OCI-LY3 (cell line): ENCODE data around the gene MYL2.

Experiments used
- EZH2phosphoT487 ChIP-seq: fragments of 200-600 bp; shearing (Covaris generic); IDR thresholded peaks from 2 replicates; pipeline ENCODE4 v1.6.1; 2018; ENCODE audit warnings: antibody characterized with exemption, mixed run types, low read depth
- TF ChIP-seq, protein P1 (sequence below): fragments of 200-600, 300-600 bp; sonication (generic); IDR thresholded peaks from 2 replicates; pipeline ENCODE4 v1.5.1; 2014; ENCODE audit warnings: antibody characterized with exemption, low read length, low read depth

DNA sequence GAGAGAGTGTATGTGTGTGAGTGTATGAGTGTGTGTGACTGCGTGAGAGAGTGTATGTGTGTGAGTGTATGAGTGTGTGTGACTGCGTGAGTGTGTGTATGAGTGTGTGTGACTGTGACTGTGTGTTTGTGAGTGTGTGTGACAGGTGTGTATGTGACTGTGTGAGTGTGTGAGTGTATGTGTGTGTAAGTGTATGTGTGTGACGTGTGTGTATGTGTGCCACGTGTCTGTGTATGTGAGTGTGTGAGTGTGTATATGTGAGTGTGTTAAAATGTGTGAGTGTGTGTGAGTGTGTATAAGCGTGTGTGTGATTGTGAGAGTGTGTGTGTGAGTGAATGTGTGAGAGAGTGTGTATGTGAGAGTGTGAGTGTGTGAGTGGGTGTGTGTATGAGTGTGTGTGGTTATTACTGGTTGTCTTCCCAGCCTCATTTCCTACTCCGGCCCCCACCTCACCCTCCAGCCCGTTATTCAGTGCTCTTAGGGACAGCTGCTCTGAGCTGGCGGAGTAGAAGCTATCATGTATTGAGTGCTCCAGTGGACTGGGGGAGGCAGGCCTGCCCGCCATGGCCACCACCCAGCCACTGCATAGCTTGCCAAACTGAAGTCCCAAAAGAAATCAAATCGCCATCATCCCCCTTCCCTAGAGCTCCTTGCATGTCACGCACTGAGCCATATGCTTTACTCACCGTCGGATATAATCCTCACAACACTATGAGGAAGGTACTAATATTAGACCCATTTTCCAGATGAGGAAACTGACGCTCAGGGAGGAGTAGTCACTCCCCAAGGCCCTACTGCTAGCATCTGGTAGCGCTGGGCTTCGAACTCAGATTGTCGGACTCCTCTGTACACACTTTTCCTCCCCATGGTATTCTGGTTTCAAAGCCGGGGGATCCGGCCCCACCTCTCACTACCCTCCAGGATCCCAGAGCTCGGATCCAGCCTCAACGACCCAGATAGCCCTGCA lies 10.3 kb upstream of the MYL2 start:
- TF ChIP-seq, protein P1, sequence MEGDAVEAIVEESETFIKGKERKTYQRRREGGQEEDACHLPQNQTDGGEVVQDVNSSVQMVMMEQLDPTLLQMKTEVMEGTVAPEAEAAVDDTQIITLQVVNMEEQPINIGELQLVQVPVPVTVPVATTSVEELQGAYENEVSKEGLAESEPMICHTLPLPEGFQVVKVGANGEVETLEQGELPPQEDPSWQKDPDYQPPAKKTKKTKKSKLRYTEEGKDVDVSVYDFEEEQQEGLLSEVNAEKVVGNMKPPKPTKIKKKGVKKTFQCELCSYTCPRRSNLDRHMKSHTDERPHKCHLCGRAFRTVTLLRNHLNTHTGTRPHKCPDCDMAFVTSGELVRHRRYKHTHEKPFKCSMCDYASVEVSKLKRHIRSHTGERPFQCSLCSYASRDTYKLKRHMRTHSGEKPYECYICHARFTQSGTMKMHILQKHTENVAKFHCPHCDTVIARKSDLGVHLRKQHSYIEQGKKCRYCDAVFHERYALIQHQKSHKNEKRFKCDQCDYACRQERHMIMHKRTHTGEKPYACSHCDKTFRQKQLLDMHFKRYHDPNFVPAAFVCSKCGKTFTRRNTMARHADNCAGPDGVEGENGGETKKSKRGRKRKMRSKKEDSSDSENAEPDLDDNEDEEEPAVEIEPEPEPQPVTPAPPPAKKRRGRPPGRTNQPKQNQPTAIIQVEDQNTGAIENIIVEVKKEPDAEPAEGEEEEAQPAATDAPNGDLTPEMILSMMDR, result no peak
- no peak for TF ChIP-seq EZH2phosphoT487
